H9 (cell line): ENCODE measurements around the gene CD48. TPM values are rescaled to one million over a fixed set of nuclear protein-coding genes. Genes with fewer than 3 reads are reported as not detected.

Source experiments
- DNase-seq: peaks from one replicate; pipeline ENCODE4 v3.0.0-alpha.2; 2017
- H2AFZ ChIP-seq: one replicate; pipeline ENCODE4 v1.6.1; 2013; ENCODE audit warnings: mild to moderate bottlenecking, low read length, control low read depth, moderate library complexity
- H2AK5ac ChIP-seq: 2 replicates; pipeline ENCODE4 v1.6.1; 2013; ENCODE audit warnings: low read length, control low read depth, mixed read lengths; ENCODE audit not compliant: insufficient read length
- H2BK120ac ChIP-seq: one replicate; pipeline ENCODE4 v1.6.1; 2013; ENCODE audit warnings: low read depth, mild to moderate bottlenecking, low read length, control low read depth, inconsistent platforms; ENCODE audit not compliant: poor library complexity, severe bottlenecking
- H2BK12ac ChIP-seq: 2 replicates; pipeline ENCODE4 v1.6.1; 2013; ENCODE audit warnings: low read length, control low read depth, mixed read lengths, low read depth; ENCODE audit not compliant: insufficient read length
- H2BK15ac ChIP-seq: 2 replicates; pipeline ENCODE4 v1.6.1; 2013; ENCODE audit warnings: low read depth, low read length, control low read depth
- H2BK20ac ChIP-seq: one replicate; pipeline ENCODE4 v1.6.1; 2013; ENCODE audit warnings: low read depth, mild to moderate bottlenecking, low read length, control low read depth, inconsistent platforms; ENCODE audit not compliant: poor library complexity, severe bottlenecking
- H2BK5ac ChIP-seq: 2 replicates; pipeline ENCODE4 v1.6.1; 2013; ENCODE audit warnings: low read length, control low read depth, mixed read lengths; ENCODE audit not compliant: insufficient read length
- H3K14ac ChIP-seq: 2 replicates; pipeline ENCODE4 v1.6.1; 2013; ENCODE audit warnings: low read length, control low read depth; ENCODE audit not compliant: insufficient read depth
- H3K18ac ChIP-seq: 2 replicates; pipeline ENCODE4 v1.6.1; 2013; ENCODE audit warnings: low read depth, mild to moderate bottlenecking, mixed read lengths, low read length, control low read depth; ENCODE audit not compliant: insufficient read length
- H3K23ac ChIP-seq: 2 replicates; pipeline ENCODE4 v1.6.1; 2013; ENCODE audit warnings: low read length, control low read depth, mixed read lengths, low read depth; ENCODE audit not compliant: insufficient read length
- H3K23me2 ChIP-seq: 2 replicates; pipeline ENCODE4 v1.6.1; 2013; ENCODE audit warnings: low read depth, mild to moderate bottlenecking, mixed read lengths, low read length, control low read depth; ENCODE audit not compliant: insufficient read length, poor library complexity, severe bottlenecking
- H3K27ac ChIP-seq: 2 replicates; pipeline ENCODE4 v1.5.1; 2013; ENCODE audit warnings: low read length, control low read depth, mixed read lengths, low read depth; ENCODE audit not compliant: insufficient read length
- H3K27me3 ChIP-seq: 2 replicates; pipeline ENCODE4 v1.6.1; 2013; ENCODE audit warnings: low read length, control low read depth, inconsistent platforms; ENCODE audit not compliant: insufficient read depth
- H3K4ac ChIP-seq: 2 replicates; pipeline ENCODE4 v1.6.1; 2013; ENCODE audit warnings: low read depth, mild to moderate bottlenecking, control low read depth, inconsistent platforms, low read length, moderate library complexity
- H3K4me1 ChIP-seq: 2 replicates; pipeline ENCODE4 v1.6.1; 2013; ENCODE audit warnings: low read length, control low read depth, inconsistent platforms; ENCODE audit not compliant: insufficient read depth
- H3K4me2 ChIP-seq: 2 replicates; pipeline ENCODE4 v1.6.1; 2013; ENCODE audit warnings: low read length, control low read depth, mixed read lengths; ENCODE audit not compliant: insufficient read length, insufficient read depth
- H3K56ac ChIP-seq: 2 replicates; pipeline ENCODE4 v1.6.1; 2013; ENCODE audit warnings: low read depth, mild to moderate bottlenecking, mixed read lengths, low read length, control low read depth; ENCODE audit not compliant: insufficient read length
- H3K79me1 ChIP-seq: 2 replicates; pipeline ENCODE4 v1.6.1; 2013; ENCODE audit warnings: low read depth, mild to moderate bottlenecking, moderate library complexity, low read length, control low read depth, inconsistent platforms; ENCODE audit not compliant: insufficient read depth, poor library complexity, severe bottlenecking
- H3K79me2 ChIP-seq: 2 replicates; pipeline ENCODE4 v1.6.1; 2013; ENCODE audit warnings: low read length, control low read depth, inconsistent platforms; ENCODE audit not compliant: insufficient read depth
- H3K9ac ChIP-seq: 2 replicates; pipeline ENCODE4 v1.6.1; 2013; ENCODE audit warnings: low read length, control low read depth, mixed read lengths; ENCODE audit not compliant: insufficient read length; ENCODE audit errors: extremely low read depth
- H3K9me3 ChIP-seq: one replicate; pipeline ENCODE4 v1.6.1; 2013; ENCODE audit warnings: low read depth, low read length, inconsistent platforms; ENCODE audit not compliant: control insufficient read depth
- H3T11ph ChIP-seq: one replicate; pipeline ENCODE4 v1.6.1; 2013; ENCODE audit warnings: mild to moderate bottlenecking, low read length, control low read depth, inconsistent platforms
- H4K20me1 ChIP-seq: one replicate; pipeline ENCODE4 v1.6.1; 2013; ENCODE audit not compliant: control insufficient read depth, insufficient read length, insufficient read depth
- H4K5ac ChIP-seq: 2 replicates; pipeline ENCODE4 v1.6.1; 2013; ENCODE audit warnings: low read depth, mild to moderate bottlenecking, mixed read lengths, low read length, control low read depth; ENCODE audit not compliant: insufficient read length
- H4K8ac ChIP-seq: replicated peaks from 2 replicates; pipeline ENCODE4 v1.6.1; 2013; ENCODE audit warnings: low read length, control low read depth, mixed read lengths, low read depth; ENCODE audit not compliant: insufficient read length
- H4K91ac ChIP-seq: 2 replicates; pipeline ENCODE4 v1.6.1; 2013; ENCODE audit warnings: low read depth, mild to moderate bottlenecking, moderate library complexity, mixed read lengths, low read length, control low read depth; ENCODE audit not compliant: insufficient read length
- H3K27ac Mint-ChIP-seq, 3 experiments: 2 replicates in 2 of 3; 3 replicates in 1 of 3; pipeline ENCODE4 v1.8.0; 2020 to 2021; ENCODE audit warnings: mixed read lengths in 3 of 3, mild to moderate bottlenecking in 1 of 3, moderate library complexity in 1 of 3
- H3K27me3 Mint-ChIP-seq: 2 replicates; pipeline ENCODE4 v1.8.0; 2021; ENCODE audit warnings: low read depth, mild to moderate bottlenecking, moderate library complexity, mixed read lengths
- H3K36me3 Mint-ChIP-seq, 3 experiments: 2 replicates in 2 of 3; 3 replicates in 1 of 3; pipeline ENCODE4 v1.8.0; 2020 to 2021; ENCODE audit warnings: low read depth in 3 of 3, mixed read lengths in 3 of 3; ENCODE audit not compliant: insufficient read depth in 1 of 3
- H3K4me1 Mint-ChIP-seq, 2 experiments: 2 replicates each; pipeline ENCODE4 v1.8.0; 2020; ENCODE audit warnings: mixed read lengths in 2 of 2
- H3K4me3 Mint-ChIP-seq, 2 experiments: 2 replicates in 1 of 2; 3 replicates in 1 of 2; pipeline ENCODE4 v1.8.0; 2020 to 2021; ENCODE audit warnings: mild to moderate bottlenecking in 2 of 2, mixed read lengths in 2 of 2, moderate library complexity in 1 of 2
- H3K9me3 Mint-ChIP-seq, 2 experiments: 2 replicates in 1 of 2; 3 replicates in 1 of 2; pipeline ENCODE4 v1.8.0; 2020; ENCODE audit warnings: mild to moderate bottlenecking in 2 of 2, mixed read lengths in 2 of 2, moderate library complexity in 1 of 2
- WGBS: extraction: QIAGEN DNeasy Blood & Tissue Kit; methylation state at CpG from one replicate; pipeline ENCODE4 v1.1.7; 2013; ENCODE audit warnings: missing lambda C conversion rate, low lambda C conversion rate, mixed read lengths; ENCODE audit not compliant: insufficient read length; ENCODE audit errors: extremely low coverage; 5-methylcytosine and 5-hydroxymethylcytosine counted together
- total RNA-seq: library from RNA; stranded (reverse); gene quantifications from 2 replicates; pipeline ENCODE4 v1.2.1, GENCODE V29; 2021
- TF ChIP-seq, protein P1 (sequence below): fragments of 200-600 bp; sonication (generic); conservative IDR thresholded peaks from 3 replicates; pipeline ENCODE4 v1.8.0; 2021; ENCODE audit warnings: antibody characterized with exemption, mild to moderate bottlenecking

Gene CD48
- total RNA-seq, 1 experiment from 2014 or later = not detected

GRCh38 chr1:160720356-160721085, 8.9 kb upstream of the CD48 start:
- peaks cover 13 to 18% of the 10 kb centered on the region in 2 experiments for H3K4me1 Mint-ChIP-seq
- no peak overlapping the region for H4K91ac ChIP-seq
- peaks cover 0 to 7% (median 6%) of the 10 kb centered on the region in 3 experiments; a peak in 4 of 7 replicates for H3K36me3 Mint-ChIP-seq
- no peak overlapping the region for H2AK5ac ChIP-seq
- H3K9ac ChIP-seq = no peak overlapping the region
- H3K27ac ChIP-seq = no peak overlapping the region
- TF ChIP-seq, protein P1, sequence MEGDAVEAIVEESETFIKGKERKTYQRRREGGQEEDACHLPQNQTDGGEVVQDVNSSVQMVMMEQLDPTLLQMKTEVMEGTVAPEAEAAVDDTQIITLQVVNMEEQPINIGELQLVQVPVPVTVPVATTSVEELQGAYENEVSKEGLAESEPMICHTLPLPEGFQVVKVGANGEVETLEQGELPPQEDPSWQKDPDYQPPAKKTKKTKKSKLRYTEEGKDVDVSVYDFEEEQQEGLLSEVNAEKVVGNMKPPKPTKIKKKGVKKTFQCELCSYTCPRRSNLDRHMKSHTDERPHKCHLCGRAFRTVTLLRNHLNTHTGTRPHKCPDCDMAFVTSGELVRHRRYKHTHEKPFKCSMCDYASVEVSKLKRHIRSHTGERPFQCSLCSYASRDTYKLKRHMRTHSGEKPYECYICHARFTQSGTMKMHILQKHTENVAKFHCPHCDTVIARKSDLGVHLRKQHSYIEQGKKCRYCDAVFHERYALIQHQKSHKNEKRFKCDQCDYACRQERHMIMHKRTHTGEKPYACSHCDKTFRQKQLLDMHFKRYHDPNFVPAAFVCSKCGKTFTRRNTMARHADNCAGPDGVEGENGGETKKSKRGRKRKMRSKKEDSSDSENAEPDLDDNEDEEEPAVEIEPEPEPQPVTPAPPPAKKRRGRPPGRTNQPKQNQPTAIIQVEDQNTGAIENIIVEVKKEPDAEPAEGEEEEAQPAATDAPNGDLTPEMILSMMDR = no peak
- H3K27ac Mint-ChIP-seq = no peak overlapping the region
- no peak overlapping the region for H2BK5ac ChIP-seq
- H3K79me1 ChIP-seq = no peaks in the 10 kb centered on the region
- no peak for DNase-seq
- no peak overlapping the region for H2BK12ac ChIP-seq
- no peaks in the 10 kb centered on the region for H3K9me3 ChIP-seq
- no peaks in the 10 kb centered on the region for H4K20me1 ChIP-seq
- no peaks in the 10 kb centered on the region for H3K23me2 ChIP-seq
- H2AFZ ChIP-seq = no peak overlapping the region
- H3K14ac ChIP-seq = no peak overlapping the region
- H3K56ac ChIP-seq = no peak overlapping the region
- WGBS = no CpG with 5 or more reads among the region's 3 CpGs
- no peak overlapping the region for H3K4me2 ChIP-seq
- no peak overlapping the region for H2BK15ac ChIP-seq
- no peaks in the 10 kb centered on the region for H3K27me3 ChIP-seq
- H4K8ac ChIP-seq = no peak overlapping the region
- H3K9me3 Mint-ChIP-seq = peaks cover 6 to 7% of the 10 kb centered on the region in 2 experiments
- H3K4ac ChIP-seq = no peak overlapping the region
- no peak overlapping the region for H2BK20ac ChIP-seq
- no peak overlapping the region for H3K4me3 Mint-ChIP-seq
- no peak overlapping the region for H2BK120ac ChIP-seq
- H3K27me3 Mint-ChIP-seq = peaks cover 1% of the 10 kb centered on the region; the same call in 1 of the 2 replicates
- no peaks in the 10 kb centered on the region for H3K79me2 ChIP-seq
- no peak overlapping the region for H3T11ph ChIP-seq
- H3K4me1 ChIP-seq = no peaks in the 10 kb centered on the region
- H3K18ac ChIP-seq = no peak overlapping the region
- no peak overlapping the region for H4K5ac ChIP-seq
- H3K23ac ChIP-seq = no peak overlapping the region
